AG09309 (cell line): ENCODE measurements around the gene TXNRD2.

ENCODE experiments used
- DNase-seq: peaks from one replicate; pipeline ENCODE4 v3.0.0-alpha.2; 2010; ENCODE audit warnings: low read depth
- H3K4me3 ChIP-seq: 2 replicates; pipeline ENCODE4 v1.5.1; 2011; ENCODE audit warnings: mild to moderate bottlenecking, low read depth, low read length, moderate library complexity; ENCODE audit not compliant: control insufficient read depth
- TF ChIP-seq, protein P1 (sequence below): IDR thresholded peaks from 2 replicates; pipeline ENCODE4 v1.5.1; 2011; ENCODE audit warnings: mild to moderate bottlenecking, low read depth, low read length, inconsistent platforms; ENCODE audit not compliant: insufficient read depth, control insufficient read depth; ENCODE audit errors: missing control alignments

The TXNRD2 gene

GRCh38 chr22:19871845-19872778, 69.5 kb downstream of the TXNRD2 start:
- TF ChIP-seq, protein P1, sequence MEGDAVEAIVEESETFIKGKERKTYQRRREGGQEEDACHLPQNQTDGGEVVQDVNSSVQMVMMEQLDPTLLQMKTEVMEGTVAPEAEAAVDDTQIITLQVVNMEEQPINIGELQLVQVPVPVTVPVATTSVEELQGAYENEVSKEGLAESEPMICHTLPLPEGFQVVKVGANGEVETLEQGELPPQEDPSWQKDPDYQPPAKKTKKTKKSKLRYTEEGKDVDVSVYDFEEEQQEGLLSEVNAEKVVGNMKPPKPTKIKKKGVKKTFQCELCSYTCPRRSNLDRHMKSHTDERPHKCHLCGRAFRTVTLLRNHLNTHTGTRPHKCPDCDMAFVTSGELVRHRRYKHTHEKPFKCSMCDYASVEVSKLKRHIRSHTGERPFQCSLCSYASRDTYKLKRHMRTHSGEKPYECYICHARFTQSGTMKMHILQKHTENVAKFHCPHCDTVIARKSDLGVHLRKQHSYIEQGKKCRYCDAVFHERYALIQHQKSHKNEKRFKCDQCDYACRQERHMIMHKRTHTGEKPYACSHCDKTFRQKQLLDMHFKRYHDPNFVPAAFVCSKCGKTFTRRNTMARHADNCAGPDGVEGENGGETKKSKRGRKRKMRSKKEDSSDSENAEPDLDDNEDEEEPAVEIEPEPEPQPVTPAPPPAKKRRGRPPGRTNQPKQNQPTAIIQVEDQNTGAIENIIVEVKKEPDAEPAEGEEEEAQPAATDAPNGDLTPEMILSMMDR = no peak
- no peak overlapping the region for H3K4me3 ChIP-seq
- no peak for DNase-seq

DNA sequence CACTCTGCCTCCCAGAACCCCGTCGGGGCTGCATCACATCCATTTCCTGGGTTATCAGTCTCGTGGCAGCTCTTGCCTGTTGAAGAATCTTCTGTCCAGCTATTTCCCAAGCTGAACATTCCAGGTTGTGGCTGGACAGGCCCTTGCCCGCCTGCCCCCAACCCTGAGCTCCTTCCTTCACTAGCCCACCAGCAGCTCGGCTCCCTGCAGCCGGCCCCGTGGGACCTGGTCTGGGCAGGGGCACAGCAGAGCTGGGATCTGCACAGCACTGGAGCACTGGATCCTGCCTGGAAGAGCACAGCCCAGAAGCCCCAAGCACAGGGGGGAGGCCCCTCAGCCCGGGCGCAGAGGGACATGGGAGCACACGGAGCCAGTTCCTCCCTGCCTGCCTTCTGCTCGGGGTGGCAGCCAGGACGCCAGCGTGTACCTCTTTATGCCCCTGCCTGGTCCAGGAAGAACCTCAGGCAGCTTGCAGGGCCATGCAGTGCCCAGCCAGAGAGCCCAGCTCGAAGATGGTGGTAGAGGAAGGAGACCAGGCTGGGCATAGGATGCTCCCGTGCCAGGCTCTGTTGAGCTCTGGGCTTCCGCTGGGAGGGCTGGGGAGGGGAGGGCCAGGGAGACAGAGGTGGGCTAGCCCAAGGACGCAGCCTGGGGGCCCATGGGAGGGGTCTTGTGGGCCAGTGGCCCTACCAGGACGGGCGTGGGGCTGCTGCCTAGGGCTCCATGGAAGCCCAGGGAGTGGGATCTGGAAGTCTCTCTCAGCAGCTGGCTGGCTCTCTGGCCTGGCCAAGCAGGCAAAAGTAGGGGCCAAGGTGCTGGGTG, 70.4 kb downstream of the TXNRD2 start:
- DNase-seq = no peak
- H3K4me3 ChIP-seq = no peak overlapping the region
- TF ChIP-seq, protein P1 = no peak

- TF ChIP-seq, protein P1 = no peak
- H3K4me3 ChIP-seq = no peak overlapping the region
- DNase-seq = no peak
Observed at GRCh38 chr22:19870153-19871022, 71.2 kb downstream of the TXNRD2 start.

- TF ChIP-seq, protein P1 = no peak
- no peak for DNase-seq
- no peak overlapping the region for H3K4me3 ChIP-seq
Observed at GRCh38 chr22:19869497-19870152, 72.0 kb downstream of the TXNRD2 start.

DNA sequence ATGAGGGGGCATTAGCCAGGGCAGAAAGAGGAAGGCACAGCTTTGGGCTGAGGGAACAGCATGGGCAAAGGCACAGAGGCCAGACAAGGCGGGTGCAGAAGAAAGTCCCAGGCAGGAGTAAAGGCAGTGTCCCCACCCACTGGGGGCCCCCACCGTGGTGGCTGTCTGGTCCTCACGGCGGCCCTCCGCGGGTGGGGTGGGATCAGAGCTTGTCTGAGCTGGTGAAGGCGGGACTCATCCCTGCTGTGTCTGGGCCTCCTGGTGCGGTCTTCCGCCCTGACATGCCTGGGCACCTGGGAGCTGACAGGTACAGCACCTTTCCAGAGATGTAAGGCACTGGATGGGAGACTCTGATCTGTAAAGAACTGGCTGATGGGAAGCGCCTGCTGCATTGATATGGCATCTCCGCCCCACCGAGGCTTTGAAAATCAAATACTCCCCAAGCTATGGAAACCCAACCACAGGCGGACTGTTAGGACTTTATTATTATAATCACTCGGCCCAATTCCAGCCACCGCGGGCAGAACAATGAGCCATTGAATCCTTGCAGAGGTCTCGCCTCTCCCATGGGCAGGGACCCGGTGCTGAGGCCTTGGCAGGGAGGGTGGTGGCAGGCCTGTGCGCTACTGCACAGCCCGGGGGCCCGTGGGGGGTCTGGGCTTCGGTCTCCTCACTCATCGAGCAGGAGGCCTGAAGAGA, 72.7 kb downstream of the TXNRD2 start:
- TF ChIP-seq, protein P1 = no peak
- no peak overlapping the region for H3K4me3 ChIP-seq
- DNase-seq = no peak
